T-cell (primary cell): Measurements from ENCODE around the gene SMARCA4. TPM values are rescaled to one million over a fixed set of nuclear protein-coding genes. Genes with fewer than 3 reads are reported as not detected.
"Not testable (repeated sequence)": the region's sequence is repeated elsewhere in the genome, so short reads cannot be mapped to it uniquely, and the experiment has no call there.

Experiments
- ATAC-seq, 4 experiments: fragments of 200-7000 bp in 3 of 4; fragments of 150-1000 bp in 1 of 4; cut with Tn5 transposase; replicated peaks in 1 of 4; 1 replicate in 3 of 4; 2 replicates in 1 of 4; pipeline ENCODE4 v1.10.0; 2021; ENCODE audit warnings: moderate library complexity in 3 of 4, mild to moderate bottlenecking in 2 of 4, moderate number of reproducible peaks in 1 of 4
- CTCF ChIA-PET, 2 donors: fragments of 300-600 bp; sonication (Branson Sonifier 250); formaldehyde crosslinking; loops; one replicate each; lab custom pipeline; 2022; ENCODE audit warnings: antibody characterized with exemption in 2 of 2; lab: Charles Lee
- POLR2A ChIA-PET, 2 donors: fragments of 300-600 bp; sonication (Branson Sonifier 250); formaldehyde crosslinking; loops; one replicate each; lab custom pipeline; 2022; ENCODE audit warnings: antibody characterized with exemption in 2 of 2; lab: Charles Lee
- DNase-seq, 35 experiments: peaks; one replicate each; pipeline versions ENCODE4 v3.0.0 to v3.0.0-alpha.2; 2013 to 2023
- H3K27ac ChIP-seq: one replicate; pipeline ENCODE4 v1.5.1; 2013; ENCODE audit warnings: low read length
- H3K27me3 ChIP-seq, 2 experiments: replicated peaks in 1 of 2; 1 replicate in 1 of 2; 2 replicates in 1 of 2; pipeline versions ENCODE4 v1.6.1 to v1.7.0; 2013; ENCODE audit warnings: low read length in 1 of 2, mixed read lengths in 1 of 2; ENCODE audit not compliant: control insufficient read depth in 2 of 2, insufficient read depth in 2 of 2; ENCODE audit errors: extremely low read depth in 1 of 2
- H3K36me3 ChIP-seq, 2 donors: 1 replicate in 1 of 2; 2 replicates in 1 of 2; pipeline versions ENCODE4 v1.6.1 to v1.7.0; 2013; ENCODE audit warnings: low read length in 1 of 2; ENCODE audit not compliant: control insufficient read depth in 2 of 2, insufficient read depth in 1 of 2; ENCODE audit errors: extremely low read depth in 1 of 2
- H3K4me1 ChIP-seq, 2 experiments: 1 replicate in 1 of 2; 2 replicates in 1 of 2; pipeline versions ENCODE4 v1.6.1 to v1.7.0; 2013; ENCODE audit warnings: low read length in 2 of 2, mixed read lengths in 1 of 2; ENCODE audit not compliant: insufficient read depth in 2 of 2, control insufficient read depth in 1 of 2; ENCODE audit errors: extremely low read depth in 1 of 2
- H3K4me3 ChIP-seq, 2 donors: 1 replicate in 1 of 2; 2 replicates in 1 of 2; pipeline versions ENCODE4 v1.5.1 to v1.7.0; 2013; ENCODE audit warnings: mild to moderate bottlenecking in 2 of 2, low read length in 1 of 2, moderate library complexity in 1 of 2; ENCODE audit not compliant: control insufficient read depth in 1 of 2; ENCODE audit errors: extremely low read depth in 1 of 2
- H3K9me3 ChIP-seq: 2 replicates; pipeline ENCODE4 v1.7.0; 2013
- H3K27ac Mint-ChIP-seq, 2 donors: one replicate each; pipeline ENCODE4 v1.8.0; 2020 to 2021; ENCODE audit warnings: mild to moderate bottlenecking in 2 of 2, mixed read lengths in 2 of 2
- H3K27me3 Mint-ChIP-seq, 2 donors: one replicate each; pipeline ENCODE4 v1.8.0; 2021 to 2022; ENCODE audit warnings: mixed read lengths in 2 of 2
- H3K36me3 Mint-ChIP-seq: one replicate; pipeline ENCODE4 v1.8.0; 2021; ENCODE audit warnings: mixed read lengths
- H3K4me1 Mint-ChIP-seq, 3 donors: one replicate each; pipeline ENCODE4 v1.8.0; 2020 to 2022; ENCODE audit warnings: mixed read lengths in 3 of 3, mild to moderate bottlenecking in 1 of 3
- H3K4me3 Mint-ChIP-seq, 3 donors: one replicate each; pipeline ENCODE4 v1.8.0; 2020 to 2022; ENCODE audit warnings: mild to moderate bottlenecking in 3 of 3, mixed read lengths in 3 of 3, moderate library complexity in 3 of 3
- H3K9me3 Mint-ChIP-seq, 3 donors: one replicate each; pipeline ENCODE4 v1.8.0; 2020 to 2022; ENCODE audit warnings: mixed read lengths in 3 of 3
- WGBS: methylation state at CpG from one replicate; pipeline ENCODE4 v1.1.5; 2013; ENCODE audit warnings: missing lambda C conversion rate; ENCODE audit not compliant: insufficient coverage; 5-methylcytosine and 5-hydroxymethylcytosine counted together
- total RNA-seq, 35 experiments: library from RNA in 6 of 35; stranded (reverse) in 6 of 35; fragments of 120-200 nt in 1 of 35; gene quantifications; one replicate each; pipeline versions ENCODE4 v1.2.1 to v1.2.4 and lab custom pipeline; 2013 to 2026

Gene SMARCA4
- total RNA-seq, 5 donors from 2014 or later (not counting 1 experiment from before 2014, with no cell fraction given) = 93.4 to 114 (median 109) TPM

GRCh38 chr19:10945264-10945663 is 15.6 kb upstream of the SMARCA4 start:
- no peaks in the 10 kb centered on the region for H3K36me3 Mint-ChIP-seq
- H3K27ac ChIP-seq = no peak overlapping the region
- 92% methylated on average over 2 of the region's 4 CpGs for WGBS
- ChIA-PET POLR2A (interaction anchor here in 1 of 2 donors (0.7 kb wide), 1 partner anchor 16 kb away, joined by 6 read pairs; the partner anchor contains the start of gene SMARCA4), CTCF (interaction anchor here (0.6 to 0.7 kb wide), 4 partner anchors 9 to 23 kb away, joined by 3 read pairs; no protein-coding TSS in a partner anchor)
- no peak overlapping the region for H3K4me3 Mint-ChIP-seq
- no peaks in the 10 kb centered on the region for H3K27me3 Mint-ChIP-seq
- DNase-seq = no peak
- peaks cover 0 to 4% of the 10 kb centered on the region in 2 experiments for H3K4me1 ChIP-seq
- H3K4me3 ChIP-seq = no peak overlapping the region
- no peaks in the 10 kb centered on the region for H3K27me3 ChIP-seq
- H3K4me1 Mint-ChIP-seq = peaks cover 0 to 6% (median 6%) of the 10 kb centered on the region in 3 donors
- no peaks in the 10 kb centered on the region for H3K9me3 Mint-ChIP-seq
- H3K9me3 ChIP-seq = no peaks in the 10 kb centered on the region
- no peak for ATAC-seq
- no peak overlapping the region for H3K27ac Mint-ChIP-seq
- H3K36me3 ChIP-seq = no peaks in the 10 kb centered on the region

DNA sequence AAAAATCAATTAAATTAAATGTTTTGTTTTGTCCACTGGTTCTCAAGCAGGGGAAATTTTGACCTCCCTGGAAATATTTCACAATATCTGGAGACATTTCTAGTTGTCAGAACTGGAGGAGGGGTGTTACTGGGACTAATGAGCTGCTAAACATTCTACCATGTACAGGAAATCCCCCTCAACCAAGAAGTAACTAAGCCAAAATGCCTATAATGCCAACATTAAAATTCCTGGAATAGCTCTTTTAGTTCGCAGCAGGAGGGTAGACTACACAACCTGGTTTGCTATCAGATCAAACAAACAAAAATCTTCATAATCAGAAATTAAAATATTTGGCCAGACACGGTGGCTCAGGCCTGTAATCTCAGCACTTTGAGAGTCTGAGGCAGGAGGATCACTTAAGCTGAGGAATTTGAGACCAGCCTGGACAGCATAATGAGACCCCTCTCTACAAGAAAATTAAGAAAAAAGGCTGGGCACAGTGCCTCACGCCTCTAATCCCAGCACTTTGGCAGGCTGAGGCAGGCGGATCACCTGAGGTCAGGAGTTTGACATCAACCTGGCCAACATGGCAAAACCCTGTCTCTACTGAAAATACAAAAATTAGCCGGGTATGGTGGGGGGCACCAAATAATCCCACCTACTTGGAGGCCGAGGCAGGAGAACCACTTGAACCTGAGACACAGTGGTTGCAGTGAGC is 13.7 kb upstream of the SMARCA4 start:
- POLR2A ChIA-PET = no interaction called here
- Histone ChIP-seq H3K4me1 (peaks cover 0 to 3% of the 10 kb centered on the region in 2 experiments), H3K27ac (no peak overlapping the region), H3K4me3 (no peak overlapping the region), H3K36me3 (no peaks in the 10 kb centered on the region), H3K9me3 (no peaks in the 10 kb centered on the region), H3K27me3 (no peaks in the 10 kb centered on the region)
- ATAC-seq (no peak), DNase-seq (no peak)
- CTCF ChIA-PET = interaction anchor here in 1 of 2 donors (0.7 kb wide), 1 partner anchor 540 kb away, joined by 3 read pairs; no protein-coding TSS in a partner anchor
- H3K4me3 Mint-ChIP-seq = no peak overlapping the region
- WGBS = 76% methylated on average over 2 of the region's 6 CpGs
- H3K9me3 Mint-ChIP-seq = no peaks in the 10 kb centered on the region
- H3K27ac Mint-ChIP-seq = no peak overlapping the region
- H3K27me3 Mint-ChIP-seq = no peaks in the 10 kb centered on the region
- peaks cover 0 to 4% (median 1%) of the 10 kb centered on the region in 3 donors for H3K4me1 Mint-ChIP-seq
- no peaks in the 10 kb centered on the region for H3K36me3 Mint-ChIP-seq

- POLR2A ChIA-PET = interaction anchor here in 1 of 2 donors (0.5 kb wide), 1 partner anchor 21 kb away, joined by 6 read pairs; no protein-coding TSS in a partner anchor
- H3K9me3 Mint-ChIP-seq = no peaks in the 10 kb centered on the region
- no peak for DNase-seq
Measured at GRCh38 chr19:10952809-10953208, 8.0 kb upstream of the SMARCA4 start.

DNA sequence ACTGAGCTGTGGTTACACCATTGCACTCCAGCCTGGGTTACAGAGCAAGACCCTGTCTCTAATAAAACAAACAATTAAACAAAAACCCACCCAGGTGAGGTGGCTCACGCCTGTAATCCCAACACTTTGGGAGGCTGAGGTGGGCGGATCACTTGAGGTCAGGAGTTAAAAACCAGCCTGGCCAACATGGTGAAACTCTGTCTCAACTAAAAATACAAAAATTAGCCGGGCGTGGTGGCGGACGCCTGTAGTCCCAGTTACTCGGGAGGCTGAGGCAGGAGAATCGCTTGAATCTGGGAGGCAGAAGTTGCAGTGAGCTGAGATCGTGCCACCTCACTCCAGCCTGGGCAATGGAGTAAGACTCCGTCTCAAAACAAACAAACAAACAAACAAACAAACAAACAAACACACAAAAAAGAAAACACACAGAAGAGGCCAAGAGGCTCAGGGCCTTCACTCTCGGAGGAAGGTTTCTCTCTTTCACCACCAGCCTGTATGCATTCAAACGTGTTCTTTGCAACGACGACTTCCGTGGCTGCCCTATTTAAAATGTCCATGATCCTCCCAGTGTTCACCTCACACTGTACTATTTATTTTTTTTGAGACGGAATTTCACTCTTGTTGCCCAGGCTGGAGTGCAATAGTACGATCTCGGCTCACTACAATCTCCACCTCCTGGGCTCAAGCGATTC is 1.4 kb upstream of the SMARCA4 start:
- Mint-ChIP-seq H3K4me3 (peak overlapping the region; percentile 83 to 87 (median 84)), H3K4me1 (peaks cover 36 to 39% (median 38%) of the 10 kb centered on the region in 3 donors), H3K27ac (peak overlapping the region; percentile 87 to 88)
- H3K9me3 ChIP-seq, ATAC-seq, H3K27me3 Mint-ChIP-seq, H3K4me3 ChIP-seq, H3K36me3 ChIP-seq, H3K36me3 Mint-ChIP-seq, H3K27me3 ChIP-seq, H3K27ac ChIP-seq, H3K9me3 Mint-ChIP-seq, POLR2A ChIA-PET, DNase-seq: not testable (repeated sequence)
- H3K4me1 ChIP-seq = peaks cover 15 to 42% of the 10 kb centered on the region in 2 experiments
- 98% methylated on average over 8 of the region's 19 CpGs for WGBS
- CTCF ChIA-PET = interaction anchor here (0.5 to 0.7 kb wide), 3 partner anchors 21 to 345 kb away, joined by 3 to 5 read pairs (median 3); no protein-coding TSS in a partner anchor

More at GRCh38 chr19:10952809-10953208, 8.0 kb upstream of the SMARCA4 start:
- H3K27ac ChIP-seq = no peak overlapping the region
- H3K9me3 ChIP-seq = no peaks in the 10 kb centered on the region
- H3K27me3 ChIP-seq = no peaks in the 10 kb centered on the region
- CTCF ChIA-PET = no interaction called here
- no peaks in the 10 kb centered on the region for H3K4me1 Mint-ChIP-seq
- H3K4me3 Mint-ChIP-seq = no peak overlapping the region
- no peak for ATAC-seq
- no peak overlapping the region for H3K27ac Mint-ChIP-seq
- no peak overlapping the region for H3K4me3 ChIP-seq
- no peaks in the 10 kb centered on the region for H3K27me3 Mint-ChIP-seq
- 89% methylated on average over 3 of the region's 6 CpGs for WGBS
- no peaks in the 10 kb centered on the region for H3K4me1 ChIP-seq
- H3K36me3 ChIP-seq = no peaks in the 10 kb centered on the region
- H3K36me3 Mint-ChIP-seq = no peaks in the 10 kb centered on the region

- ChIA-PET POLR2A (interaction anchor here (0.5 to 0.8 kb wide), 4 partner anchors 11 to 63 kb away, joined by 3 to 11 read pairs (median 6); no protein-coding TSS in a partner anchor), CTCF (interaction anchor here in 1 of 2 donors (0.9 kb wide), 1 partner anchor 82 kb away, joined by 3 read pairs; no protein-coding TSS in a partner anchor)
- Histone ChIP-seq H3K4me1 (peaks cover 15 to 47% of the 10 kb centered on the region in 2 experiments), H3K4me3 (peak overlapping the region; percentile 82 to 92), H3K9me3 (no peaks in the 10 kb centered on the region), H3K36me3 (no peaks in the 10 kb centered on the region), H3K27me3 (no peaks in the 10 kb centered on the region), H3K27ac (peak overlapping the region; percentile 70)
- Mint-ChIP-seq H3K27ac (peak overlapping the region; percentile 85 to 88), H3K27me3 (no peaks in the 10 kb centered on the region), H3K9me3 (no peaks in the 10 kb centered on the region), H3K4me3 (peak overlapping the region; percentile 87 to 90 (median 90)), H3K4me1 (peaks cover 46 to 49% (median 48%) of the 10 kb centered on the region in 3 donors), H3K36me3 (no peaks in the 10 kb centered on the region)
- DNase-seq (no peak), ATAC-seq (peak; percentile 43 to 55 (median 52))
- under 1% methylated on average over 82 of the region's 92 CpGs for WGBS
Measured at GRCh38 chr19:10961073-10961860, 437 bp downstream of the SMARCA4 start.
